Measurements from ENCODE around the gene FADS1.
A peak's percentile ranks its signal among the peaks of the same experiment; 100 is the strongest.

FADS1 gene

GRCh38 chr11:61817471-61818202 lies 834 bp upstream of the FADS1 start:
- DNase-seq, result no peak

- DNase-seq, result peak; percentile 27 to 49
Observed at GRCh38 chr11:61815790-61816735, 740 bp downstream of the FADS1 start.

GRCh38 chr11:61814958-61815789 lies 1.6 kb downstream of the FADS1 start:
- peak; percentile 62 to 66 for DNase-seq

GRCh38 chr11:61814247-61814957 lies 2.4 kb downstream of the FADS1 start:
- peak; percentile 45 to 50 for DNase-seq

GRCh38 chr11:61812736-61813411 lies 3.9 kb downstream of the FADS1 start:
- no peak for DNase-seq

GRCh38 chr11:61811831-61812230 lies 5.0 kb downstream of the FADS1 start:
- DNase-seq, result no peak

- no peak for DNase-seq
Observed at GRCh38 chr11:61810671-61811175, 6.1 kb downstream of the FADS1 start.

GRCh38 chr11:61806785-61807184 lies 10.0 kb downstream of the FADS1 start:
- no peak for DNase-seq

GRCh38 chr11:61805146-61805545 lies 11.7 kb downstream of the FADS1 start:
- peak in 1 of 2 experiments; percentile 16 for DNase-seq

- DNase-seq, result no peak
Observed at GRCh38 chr11:61803889-61804647, 12.7 kb downstream of the FADS1 start.

GRCh38 chr11:61802605-61803004 lies 14.2 kb downstream of the FADS1 start:
- DNase-seq, result no peak

GRCh38 chr11:61800331-61801281 lies 16.2 kb downstream of the FADS1 start:
- no peak for DNase-seq

- DNase-seq, result no peak
Observed at GRCh38 chr11:61799665-61800284, 17.0 kb downstream of the FADS1 start.

- peak; percentile 65 to 90 for DNase-seq
Observed at GRCh38 chr11:61797263-61797944, 19.4 kb downstream of the FADS1 start.

- no peak for DNase-seq
Observed at GRCh38 chr11:61795876-61796526, 20.8 kb downstream of the FADS1 start.

- no peak for DNase-seq
Observed at GRCh38 chr11:61795459-61795858, 21.3 kb downstream of the FADS1 start.

- DNase-seq, result no peak
Observed at GRCh38 chr11:61794579-61794978, 22.2 kb downstream of the FADS1 start.

- DNase-seq, result no peak
Observed at GRCh38 chr11:61793829-61794204, 23.0 kb downstream of the FADS1 start.
